ENCODE measurements around the gene HSD11B1L. TPM values are rescaled to one million over a fixed set of nuclear protein-coding genes. Genes with fewer than 3 reads are reported as not detected.

Gene HSD11B1L
- polyA plus RNA-seq, 3 donors: 1.9 to 2.5 (median 2.4) TPM

GRCh38 chr19:5674714-5675113 is 6.1 kb upstream of the HSD11B1L start:
- no peak for TF ChIP-seq CTCF (IDR thresholded peaks at IDR 0.05)
- Histone ChIP-seq H3K79me2 (ENCODE audit: insufficient read depth, low read length) (peaks cover 4% of the 10 kb centered on the region), H4K20me1 (ENCODE audit: insufficient read depth, low read length) (peaks cover 4% of the 10 kb centered on the region), H3K27ac (ENCODE audit: low read depth in 1 of 2, low read length in 2 of 2) (no peak overlapping the region), H3K36me3 (replicated peaks in 1 of 2; ENCODE audit: control insufficient read depth in 1 of 2, insufficient read depth in 2 of 2, low read length in 2 of 2) (peaks cover 8 to 20% of the 10 kb centered on the region in 2 donors), H3K4me2 (replicated peaks; ENCODE audit: extremely low read depth, low read length, poor library complexity, severe bottlenecking) (no peak overlapping the region), H3K27me3 (ENCODE audit: control insufficient read depth in 2 of 2, insufficient read depth in 2 of 2, low read length in 2 of 2) (no peaks in the 10 kb centered on the region), H3K4me3 (replicated peaks in 1 of 3; ENCODE audit: low read depth in 2 of 3, low read length in 3 of 3) (no peak overlapping the region), H2AFZ (ENCODE audit: insufficient read depth, low read depth, low read length, poor library complexity, severe bottlenecking) (no peak overlapping the region), H3K4me1 (ENCODE audit: control insufficient read depth in 1 of 2, insufficient read depth in 2 of 2, low read length in 2 of 2) (peaks cover 6 to 8% of the 10 kb centered on the region in 2 donors), H3K9ac (ENCODE audit: insufficient read depth, low read length, poor library complexity, severe bottlenecking) (no peak overlapping the region), H3K9me3 (replicated peaks in 1 of 2; ENCODE audit: control insufficient read depth in 1 of 2, insufficient read depth in 1 of 2, low read length in 2 of 2) (no peaks in the 10 kb centered on the region)
- no peak overlapping the region for H3K4me3 Mint-ChIP-seq
- 88% methylated on average over 3 of the region's 5 CpGs for WGBS (ENCODE audit: insufficient coverage)
- peak overlapping the region in 1 of 7 donors; percentile 21 for H3K27ac Mint-ChIP-seq
- DNase-seq: no peak
- peaks cover 0 to 5% (median 0%) of the 10 kb centered on the region in 7 donors for H3K9me3 Mint-ChIP-seq
- intact Hi-C loops (cut with micrococcal nuclease): no loop called here
- peaks cover 10% of the 10 kb centered on the region for H3K4me1 Mint-ChIP-seq
- peaks cover 8 to 37% of the 10 kb centered on the region in 2 donors for H3K36me3 Mint-ChIP-seq
- no peaks in the 10 kb centered on the region for H3K27me3 Mint-ChIP-seq (ENCODE audit: low read depth in 3 of 3)

GRCh38 chr19:5676105-5676771 is 4.6 kb upstream of the HSD11B1L start:
- H3K9ac ChIP-seq (ENCODE audit: insufficient read depth, low read length, poor library complexity, severe bottlenecking): no peak overlapping the region
- H3K4me1 ChIP-seq (ENCODE audit: control insufficient read depth in 1 of 2, insufficient read depth in 2 of 2, low read length in 2 of 2): peaks cover 12 to 17% of the 10 kb centered on the region in 2 donors
- DNase-seq: no peak
- H2AFZ ChIP-seq (ENCODE audit: insufficient read depth, low read depth, low read length, poor library complexity, severe bottlenecking): no peak overlapping the region
- peaks cover 0 to under 1% (median 0%) of the 10 kb centered on the region in 3 donors for H3K27me3 Mint-ChIP-seq (ENCODE audit: low read depth in 3 of 3)
- TF ChIP-seq CTCF (IDR thresholded peaks at IDR 0.05): no peak
- peaks cover 0 to 5% (median 0%) of the 10 kb centered on the region in 7 donors for H3K9me3 Mint-ChIP-seq
- H3K27ac ChIP-seq (ENCODE audit: low read depth in 1 of 2, low read length in 2 of 2): no peak overlapping the region
- intact Hi-C loops (cut with micrococcal nuclease): no loop called here
- H3K4me1 Mint-ChIP-seq: peaks cover 17% of the 10 kb centered on the region
- WGBS (ENCODE audit: insufficient coverage): 83% methylated on average over 14 of the region's 17 CpGs
- H3K4me2 ChIP-seq (replicated peaks; ENCODE audit: extremely low read depth, low read length, poor library complexity, severe bottlenecking): no peak overlapping the region
- H3K36me3 ChIP-seq (replicated peaks in 1 of 2; ENCODE audit: control insufficient read depth in 1 of 2, insufficient read depth in 2 of 2, low read length in 2 of 2): peaks cover 2 to 9% of the 10 kb centered on the region in 2 donors
- no peak overlapping the region for H3K4me3 Mint-ChIP-seq
- peak overlapping the region in 1 of 7 donors; percentile 57 for H3K27ac Mint-ChIP-seq
- H3K4me3 ChIP-seq (replicated peaks in 1 of 3; ENCODE audit: low read depth in 2 of 3, low read length in 3 of 3): no peak overlapping the region
- H4K20me1 ChIP-seq (ENCODE audit: insufficient read depth, low read length): no peaks in the 10 kb centered on the region
- H3K9me3 ChIP-seq (replicated peaks in 1 of 2; ENCODE audit: control insufficient read depth in 1 of 2, insufficient read depth in 1 of 2, low read length in 2 of 2): no peaks in the 10 kb centered on the region
- H3K27me3 ChIP-seq (ENCODE audit: control insufficient read depth in 2 of 2, insufficient read depth in 2 of 2, low read length in 2 of 2): no peaks in the 10 kb centered on the region
- peaks cover 8% of the 10 kb centered on the region for H3K79me2 ChIP-seq (ENCODE audit: insufficient read depth, low read length)
- peaks cover 4 to 23% of the 10 kb centered on the region in 2 donors for H3K36me3 Mint-ChIP-seq

Data from CD14-positive monocyte (primary cell).